Measurements from ENCODE around the gene HTR3A.

Gene HTR3A

GRCh38 chr11:113949891-113950290, 25.0 kb upstream of the HTR3A start:
- no peaks in the 10 kb centered on the region for H3K79me2 ChIP-seq (ENCODE audit: insufficient read depth, low read length)
- no peak overlapping the region for H3K4me3 ChIP-seq (ENCODE audit: low read depth, low read length, poor library complexity, severe bottlenecking)
- no peak overlapping the region for H3K27ac ChIP-seq (ENCODE audit: low read depth, low read length, poor library complexity, severe bottlenecking)
- H3K4me1 ChIP-seq (ENCODE audit: insufficient read depth, low read length, severe bottlenecking) = no peaks in the 10 kb centered on the region
- TF ChIP-seq, protein P1, sequence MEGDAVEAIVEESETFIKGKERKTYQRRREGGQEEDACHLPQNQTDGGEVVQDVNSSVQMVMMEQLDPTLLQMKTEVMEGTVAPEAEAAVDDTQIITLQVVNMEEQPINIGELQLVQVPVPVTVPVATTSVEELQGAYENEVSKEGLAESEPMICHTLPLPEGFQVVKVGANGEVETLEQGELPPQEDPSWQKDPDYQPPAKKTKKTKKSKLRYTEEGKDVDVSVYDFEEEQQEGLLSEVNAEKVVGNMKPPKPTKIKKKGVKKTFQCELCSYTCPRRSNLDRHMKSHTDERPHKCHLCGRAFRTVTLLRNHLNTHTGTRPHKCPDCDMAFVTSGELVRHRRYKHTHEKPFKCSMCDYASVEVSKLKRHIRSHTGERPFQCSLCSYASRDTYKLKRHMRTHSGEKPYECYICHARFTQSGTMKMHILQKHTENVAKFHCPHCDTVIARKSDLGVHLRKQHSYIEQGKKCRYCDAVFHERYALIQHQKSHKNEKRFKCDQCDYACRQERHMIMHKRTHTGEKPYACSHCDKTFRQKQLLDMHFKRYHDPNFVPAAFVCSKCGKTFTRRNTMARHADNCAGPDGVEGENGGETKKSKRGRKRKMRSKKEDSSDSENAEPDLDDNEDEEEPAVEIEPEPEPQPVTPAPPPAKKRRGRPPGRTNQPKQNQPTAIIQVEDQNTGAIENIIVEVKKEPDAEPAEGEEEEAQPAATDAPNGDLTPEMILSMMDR (IDR thresholded peaks at IDR 0.05; ENCODE audit: low read length) = no peak
- TF ChIP-seq EZH2 (IDR thresholded peaks at IDR 0.05; ENCODE audit: borderline replicate concordance, low read length) = no peak
- no peak overlapping the region for H3K9ac ChIP-seq (ENCODE audit: low read length)
- no peaks in the 10 kb centered on the region for H4K20me1 ChIP-seq (ENCODE audit: insufficient read depth, low read length)
- no peaks in the 10 kb centered on the region for H3F3A ChIP-seq (ENCODE audit: insufficient read depth, low read length)
- H3K9me3 ChIP-seq (ENCODE audit: low read length) = no peaks in the 10 kb centered on the region
- no peaks in the 10 kb centered on the region for H3K27me3 ChIP-seq (ENCODE audit: insufficient read depth, low read length)
- no peak overlapping the region for H3K4me2 ChIP-seq (ENCODE audit: low read length)
- no peak overlapping the region for H2AFZ ChIP-seq (ENCODE audit: low read length)
- no peaks in the 10 kb centered on the region for H3K9me2 ChIP-seq (ENCODE audit: low read depth, low read length)
- H3K36me3 ChIP-seq (ENCODE audit: insufficient read depth, low read length) = no peaks in the 10 kb centered on the region

GRCh38 chr11:113951537-113951936, 23.4 kb upstream of the HTR3A start:
- H3K9me2 ChIP-seq (ENCODE audit: low read depth, low read length) = no peaks in the 10 kb centered on the region
- no peak overlapping the region for H2AFZ ChIP-seq (ENCODE audit: low read length)
- no peaks in the 10 kb centered on the region for H4K20me1 ChIP-seq (ENCODE audit: insufficient read depth, low read length)
- no peaks in the 10 kb centered on the region for H3K27me3 ChIP-seq (ENCODE audit: insufficient read depth, low read length)
- H3F3A ChIP-seq (ENCODE audit: insufficient read depth, low read length) = no peaks in the 10 kb centered on the region
- no peaks in the 10 kb centered on the region for H3K79me2 ChIP-seq (ENCODE audit: insufficient read depth, low read length)
- no peak overlapping the region for H3K4me2 ChIP-seq (ENCODE audit: low read length)
- no peaks in the 10 kb centered on the region for H3K36me3 ChIP-seq (ENCODE audit: insufficient read depth, low read length)
- no peak overlapping the region for H3K4me3 ChIP-seq (ENCODE audit: low read depth, low read length, poor library complexity, severe bottlenecking)
- no peak overlapping the region for H3K9ac ChIP-seq (ENCODE audit: low read length)
- H3K9me3 ChIP-seq (ENCODE audit: low read length) = no peaks in the 10 kb centered on the region
- TF ChIP-seq, protein P1 (IDR thresholded peaks at IDR 0.05; ENCODE audit: low read length) = no peak
- TF ChIP-seq EZH2 (IDR thresholded peaks at IDR 0.05; ENCODE audit: borderline replicate concordance, low read length) = no peak
- no peak overlapping the region for H3K27ac ChIP-seq (ENCODE audit: low read depth, low read length, poor library complexity, severe bottlenecking)
- H3K4me1 ChIP-seq (ENCODE audit: insufficient read depth, low read length, severe bottlenecking) = no peaks in the 10 kb centered on the region

GRCh38 chr11:113952070-113952469, 22.8 kb upstream of the HTR3A start:
- Histone ChIP-seq H3K9me3 (ENCODE audit: low read length) (no peaks in the 10 kb centered on the region), H2AFZ (ENCODE audit: low read length) (no peak overlapping the region), H3K4me3 (ENCODE audit: low read depth, low read length, poor library complexity, severe bottlenecking) (no peak overlapping the region), H3K4me2 (ENCODE audit: low read length) (no peak overlapping the region), H3K9me2 (ENCODE audit: low read depth, low read length) (no peaks in the 10 kb centered on the region), H3K79me2 (ENCODE audit: insufficient read depth, low read length) (no peaks in the 10 kb centered on the region), H3K27ac (ENCODE audit: low read depth, low read length, poor library complexity, severe bottlenecking) (no peak overlapping the region), H3K27me3 (ENCODE audit: insufficient read depth, low read length) (no peaks in the 10 kb centered on the region), H4K20me1 (ENCODE audit: insufficient read depth, low read length) (no peaks in the 10 kb centered on the region), H3K4me1 (ENCODE audit: insufficient read depth, low read length, severe bottlenecking) (no peaks in the 10 kb centered on the region), H3F3A (ENCODE audit: insufficient read depth, low read length) (no peaks in the 10 kb centered on the region), H3K36me3 (ENCODE audit: insufficient read depth, low read length) (no peaks in the 10 kb centered on the region), H3K9ac (ENCODE audit: low read length) (no peak overlapping the region)
- TF ChIP-seq, protein P1 (IDR thresholded peaks at IDR 0.05; ENCODE audit: low read length) = no peak
- TF ChIP-seq EZH2 (IDR thresholded peaks at IDR 0.05; ENCODE audit: borderline replicate concordance, low read length) = no peak

Data from OCI-LY1 (cell line).